ENCODE measurements around the gene ARHGAP23.

The ARHGAP23 gene

GRCh38 chr17:38559880-38560230 lies 131.6 kb downstream of the ARHGAP23 start:
- DNase-seq, result no peak
- H3K27me3 ChIP-seq (ENCODE audit: insufficient read depth, low read length, poor library complexity), result peaks cover 28% of the 10 kb centered on the region
- peak overlapping the region; percentile 95 for H3K4me2 ChIP-seq (ENCODE audit: insufficient read depth, low read length)
- peaks cover 34% of the 10 kb centered on the region for H3K4me1 ChIP-seq (ENCODE audit: insufficient read depth, low read length)
- ATAC-seq (ENCODE audit: insufficient read depth, low read depth), result no peak
- H3K4me3 ChIP-seq (ENCODE audit: low read depth in 1 of 2, low read length in 2 of 2), result peak overlapping the region in 1 of 2 experiments; percentile 66; a peak in 2 of 4 replicates
- peaks cover 22% of the 10 kb centered on the region; the same call in 1 of the 2 replicates for H4K20me1 ChIP-seq (ENCODE audit: insufficient read depth, low read length)
- H3K9me3 ChIP-seq (ENCODE audit: insufficient read depth, low read length, severe bottlenecking), result no peaks in the 10 kb centered on the region
- TF ChIP-seq EZH2 (IDR thresholded peaks at IDR 0.05; ENCODE audit: borderline replicate concordance, low read depth, low read length, severe bottlenecking) (no peak), CTCF (IDR thresholded peaks at IDR 0.05; ENCODE audit: borderline replicate concordance, extremely low read depth, low read length, poor library complexity, severe bottlenecking) (no peak)
- H2AFZ ChIP-seq (ENCODE audit: low read depth, low read length), result no peak overlapping the region
- no peaks in the 10 kb centered on the region for H3K79me2 ChIP-seq (ENCODE audit: insufficient read depth, low read length)
- no peaks in the 10 kb centered on the region for H3K36me3 ChIP-seq (ENCODE audit: insufficient read depth, low read length)
- no peak overlapping the region for H3K27ac ChIP-seq (ENCODE audit: low read length)
- H3K9ac ChIP-seq (ENCODE audit: low read depth, low read length), result peak overlapping the region; percentile 17; the same call in 1 of the 2 replicates

GRCh38 chr17:38560503-38561318 lies 132.4 kb downstream of the ARHGAP23 start:
- H2AFZ ChIP-seq (ENCODE audit: low read depth, low read length), result no peak overlapping the region
- no peaks in the 10 kb centered on the region for H3K36me3 ChIP-seq (ENCODE audit: insufficient read depth, low read length)
- no peak overlapping the region for H3K4me3 ChIP-seq (ENCODE audit: low read depth in 1 of 2, low read length in 2 of 2)
- peaks cover 35% of the 10 kb centered on the region for H3K27me3 ChIP-seq (ENCODE audit: insufficient read depth, low read length, poor library complexity)
- TF ChIP-seq CTCF (IDR thresholded peaks at IDR 0.05; ENCODE audit: borderline replicate concordance, extremely low read depth, low read length, poor library complexity, severe bottlenecking) (no peak), EZH2 (IDR thresholded peaks at IDR 0.05; ENCODE audit: borderline replicate concordance, low read depth, low read length, severe bottlenecking) (no peak)
- no peak overlapping the region for H3K27ac ChIP-seq (ENCODE audit: low read length)
- peak; percentile 26 for DNase-seq
- H3K9ac ChIP-seq (ENCODE audit: low read depth, low read length), result no peak overlapping the region
- peaks cover 22% of the 10 kb centered on the region; the same call in 1 of the 2 replicates for H4K20me1 ChIP-seq (ENCODE audit: insufficient read depth, low read length)
- H3K4me2 ChIP-seq (ENCODE audit: insufficient read depth, low read length), result no peak overlapping the region
- H3K9me3 ChIP-seq (ENCODE audit: insufficient read depth, low read length, severe bottlenecking), result no peaks in the 10 kb centered on the region
- peaks cover 34% of the 10 kb centered on the region for H3K4me1 ChIP-seq (ENCODE audit: insufficient read depth, low read length)
- no peak for ATAC-seq (ENCODE audit: insufficient read depth, low read depth)
- H3K79me2 ChIP-seq (ENCODE audit: insufficient read depth, low read length), result no peaks in the 10 kb centered on the region

- H3K4me1 ChIP-seq (ENCODE audit: insufficient read depth, low read length), result peaks cover 34% of the 10 kb centered on the region
- no peak for ATAC-seq (ENCODE audit: insufficient read depth, low read depth)
- no peaks in the 10 kb centered on the region for H3K36me3 ChIP-seq (ENCODE audit: insufficient read depth, low read length)
- H3K4me2 ChIP-seq (ENCODE audit: insufficient read depth, low read length), result no peak overlapping the region
- TF ChIP-seq CTCF (IDR thresholded peaks at IDR 0.05; ENCODE audit: borderline replicate concordance, extremely low read depth, low read length, poor library complexity, severe bottlenecking) (no peak), EZH2 (IDR thresholded peaks at IDR 0.05; ENCODE audit: borderline replicate concordance, low read depth, low read length, severe bottlenecking) (no peak)
- H4K20me1 ChIP-seq (ENCODE audit: insufficient read depth, low read length), result peaks cover 22% of the 10 kb centered on the region; the same call in 1 of the 2 replicates
- no peak for DNase-seq
- H2AFZ ChIP-seq (ENCODE audit: low read depth, low read length), result no peak overlapping the region
- H3K79me2 ChIP-seq (ENCODE audit: insufficient read depth, low read length), result no peaks in the 10 kb centered on the region
- H3K9ac ChIP-seq (ENCODE audit: low read depth, low read length), result no peak overlapping the region
- no peak overlapping the region for H3K27ac ChIP-seq (ENCODE audit: low read length)
- peaks cover 43% of the 10 kb centered on the region for H3K27me3 ChIP-seq (ENCODE audit: insufficient read depth, low read length, poor library complexity)
- no peak overlapping the region for H3K4me3 ChIP-seq (ENCODE audit: low read depth in 1 of 2, low read length in 2 of 2)
- H3K9me3 ChIP-seq (ENCODE audit: insufficient read depth, low read length, severe bottlenecking), result no peaks in the 10 kb centered on the region
Measured at GRCh38 chr17:38561416-38562214, 133.4 kb downstream of the ARHGAP23 start.

Data from DND-41 (cell line).